Astrocyte of the cerebellum (primary cell): Measurements from ENCODE around the gene SLC9A8.
A peak's percentile ranks its signal among the peaks of the same experiment; 100 is the strongest.

ENCODE experiments used
- DNase-seq: peaks from one replicate; pipeline ENCODE4 v3.0.0-alpha.2; 2011; ENCODE audit warnings: low read depth
- H3K4me3 ChIP-seq: 2 replicates; pipeline ENCODE4 v1.5.1; 2011; ENCODE audit warnings: mild to moderate bottlenecking, low read depth, low read length, moderate library complexity
- in situ Hi-C: cut with HindIII; loops from 2 replicates; pipeline ENCODE4 v1.10.0; 2017; ENCODE audit warnings: low sequenced_read_pairs
- TF ChIP-seq, protein P1 (sequence below): IDR thresholded peaks from 2 replicates; pipeline ENCODE4 v1.5.1; 2012; ENCODE audit warnings: low read length, low read depth, moderate library complexity, mild to moderate bottlenecking; ENCODE audit errors: missing control alignments

Gene SLC9A8

DNA sequence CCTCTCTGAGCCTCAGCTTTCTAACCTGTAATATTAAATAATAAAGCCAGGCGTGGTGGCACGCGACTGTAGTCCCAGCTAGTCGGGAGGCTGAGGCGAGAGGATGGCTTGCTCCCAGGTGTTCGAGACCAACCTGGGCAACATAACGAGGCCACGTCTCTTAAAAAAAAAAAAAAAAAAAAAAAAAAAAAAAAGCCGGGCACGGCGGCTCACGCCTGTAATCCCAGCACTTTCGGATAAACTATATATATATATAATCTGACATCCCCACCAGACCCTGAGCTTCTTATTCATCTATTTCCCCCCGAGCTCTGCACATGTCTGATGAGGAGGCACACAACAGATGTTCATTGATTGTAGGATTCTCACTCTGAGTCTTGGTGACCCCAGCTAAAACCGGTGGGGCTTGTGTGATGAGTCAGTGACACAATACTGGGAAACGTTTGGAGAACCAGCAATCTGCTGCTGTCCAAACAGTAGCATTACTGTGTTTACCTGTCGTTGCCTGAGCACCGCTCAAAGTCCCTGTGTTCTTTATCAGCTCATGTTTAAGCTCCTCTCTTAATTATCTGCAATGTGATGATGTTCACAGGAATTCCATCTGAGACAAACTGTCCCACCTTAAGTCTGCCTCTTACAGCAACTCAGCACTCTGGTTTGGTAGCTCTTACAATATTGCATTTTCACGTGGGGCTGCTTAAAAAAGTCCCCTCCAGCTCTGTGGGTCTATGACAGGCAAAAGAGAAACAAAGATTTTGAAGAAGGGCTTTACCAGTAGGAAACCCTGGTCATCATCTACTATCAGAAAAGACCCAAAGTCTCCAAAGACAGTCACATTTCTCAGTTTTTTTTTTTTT, 103.7 kb downstream of the SLC9A8 start:
- in situ Hi-C loops = no loop called here
- TF ChIP-seq, protein P1, sequence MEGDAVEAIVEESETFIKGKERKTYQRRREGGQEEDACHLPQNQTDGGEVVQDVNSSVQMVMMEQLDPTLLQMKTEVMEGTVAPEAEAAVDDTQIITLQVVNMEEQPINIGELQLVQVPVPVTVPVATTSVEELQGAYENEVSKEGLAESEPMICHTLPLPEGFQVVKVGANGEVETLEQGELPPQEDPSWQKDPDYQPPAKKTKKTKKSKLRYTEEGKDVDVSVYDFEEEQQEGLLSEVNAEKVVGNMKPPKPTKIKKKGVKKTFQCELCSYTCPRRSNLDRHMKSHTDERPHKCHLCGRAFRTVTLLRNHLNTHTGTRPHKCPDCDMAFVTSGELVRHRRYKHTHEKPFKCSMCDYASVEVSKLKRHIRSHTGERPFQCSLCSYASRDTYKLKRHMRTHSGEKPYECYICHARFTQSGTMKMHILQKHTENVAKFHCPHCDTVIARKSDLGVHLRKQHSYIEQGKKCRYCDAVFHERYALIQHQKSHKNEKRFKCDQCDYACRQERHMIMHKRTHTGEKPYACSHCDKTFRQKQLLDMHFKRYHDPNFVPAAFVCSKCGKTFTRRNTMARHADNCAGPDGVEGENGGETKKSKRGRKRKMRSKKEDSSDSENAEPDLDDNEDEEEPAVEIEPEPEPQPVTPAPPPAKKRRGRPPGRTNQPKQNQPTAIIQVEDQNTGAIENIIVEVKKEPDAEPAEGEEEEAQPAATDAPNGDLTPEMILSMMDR = no peak
- H3K4me3 ChIP-seq = peak overlapping the region; percentile 95
- no peak for DNase-seq

DNA sequence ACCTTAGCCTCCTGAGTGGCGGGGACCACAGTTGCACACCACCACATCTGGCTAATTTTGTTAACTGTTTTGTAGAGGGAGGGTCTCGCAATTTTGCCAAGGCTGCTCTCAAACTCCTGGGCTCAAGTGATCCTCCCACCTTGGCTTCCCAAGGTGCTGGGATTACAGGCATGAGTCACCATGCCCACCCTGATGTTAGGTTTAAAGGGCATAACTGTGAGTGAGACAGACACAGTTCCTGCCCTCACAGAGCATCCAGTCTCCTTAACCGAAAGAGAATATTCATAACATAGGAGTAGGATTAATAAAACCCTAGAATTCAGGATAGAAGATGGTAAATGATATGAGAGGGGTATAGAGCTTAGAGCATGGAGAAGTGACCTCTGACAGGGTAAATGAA, 105.8 kb downstream of the SLC9A8 start:
- no peak overlapping the region for H3K4me3 ChIP-seq
- in situ Hi-C loops = no loop called here
- TF ChIP-seq, protein P1 = no peak
- DNase-seq = no peak

DNA sequence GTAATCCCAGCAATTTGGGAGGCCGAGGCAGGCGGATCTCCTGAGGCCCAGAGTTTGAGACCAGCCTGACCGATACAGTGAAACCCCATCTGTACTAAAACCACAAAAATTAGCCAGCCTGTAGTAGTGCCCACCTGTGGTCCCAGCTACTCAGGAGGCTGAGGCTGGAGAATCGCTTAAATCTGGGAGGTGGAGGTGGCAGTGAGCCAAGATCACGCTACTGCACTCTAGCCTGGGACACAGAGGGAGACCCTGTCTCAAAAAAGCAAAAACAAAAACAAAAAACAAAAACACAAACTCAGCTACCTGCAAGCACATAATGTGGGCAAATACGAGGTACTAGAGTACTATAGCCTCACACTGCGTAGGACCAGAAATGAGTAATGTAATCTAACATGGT, 106.4 kb downstream of the SLC9A8 start:
- no peak for DNase-seq
- H3K4me3 ChIP-seq = no peak overlapping the region
- TF ChIP-seq, protein P1 = no peak
- in situ Hi-C loops = no loop called here

DNA sequence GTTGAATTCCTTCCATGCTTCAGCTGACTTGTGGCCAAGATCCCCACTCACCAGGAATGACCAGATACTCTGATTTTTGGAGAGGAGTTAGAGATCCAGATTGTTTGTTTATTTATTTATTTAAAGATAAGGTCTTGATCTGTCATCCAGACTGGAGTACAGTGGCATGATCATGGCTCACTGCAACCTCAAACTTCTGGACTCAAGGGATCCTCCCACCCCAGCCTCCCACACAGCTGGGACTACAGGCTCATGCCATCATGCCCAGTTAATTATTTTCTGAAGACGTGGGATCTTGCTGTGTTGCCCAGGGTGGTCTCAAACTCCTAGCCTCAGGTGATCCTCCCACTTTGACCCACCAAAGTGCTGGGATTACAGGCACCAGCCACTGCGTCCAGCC, 106.8 kb downstream of the SLC9A8 start:
- no peak overlapping the region for H3K4me3 ChIP-seq
- DNase-seq = no peak
- TF ChIP-seq, protein P1 = no peak
- in situ Hi-C loops = no loop called here

DNA sequence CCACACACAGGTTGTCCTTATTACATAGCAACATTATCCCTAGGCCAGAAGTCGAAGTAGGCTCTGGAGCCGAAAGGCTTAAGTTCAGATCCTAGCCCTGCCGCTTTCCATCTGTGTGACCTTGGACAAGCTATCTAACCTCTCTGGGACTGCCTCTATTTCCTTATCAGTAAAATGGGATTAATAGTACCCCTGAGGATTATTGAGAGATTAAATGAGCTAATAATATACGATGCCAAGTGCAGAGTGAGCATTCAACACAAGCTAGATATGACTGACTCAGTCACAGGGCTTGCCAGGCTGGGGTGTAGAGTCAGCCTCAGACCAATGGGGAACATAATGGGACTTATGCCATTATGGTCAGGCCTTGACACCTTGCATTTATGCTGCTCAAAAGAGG, 111.6 kb downstream of the SLC9A8 start:
- TF ChIP-seq, protein P1 = no peak
- in situ Hi-C loops = no loop called here
- DNase-seq = no peak
- H3K4me3 ChIP-seq = no peak overlapping the region

DNA sequence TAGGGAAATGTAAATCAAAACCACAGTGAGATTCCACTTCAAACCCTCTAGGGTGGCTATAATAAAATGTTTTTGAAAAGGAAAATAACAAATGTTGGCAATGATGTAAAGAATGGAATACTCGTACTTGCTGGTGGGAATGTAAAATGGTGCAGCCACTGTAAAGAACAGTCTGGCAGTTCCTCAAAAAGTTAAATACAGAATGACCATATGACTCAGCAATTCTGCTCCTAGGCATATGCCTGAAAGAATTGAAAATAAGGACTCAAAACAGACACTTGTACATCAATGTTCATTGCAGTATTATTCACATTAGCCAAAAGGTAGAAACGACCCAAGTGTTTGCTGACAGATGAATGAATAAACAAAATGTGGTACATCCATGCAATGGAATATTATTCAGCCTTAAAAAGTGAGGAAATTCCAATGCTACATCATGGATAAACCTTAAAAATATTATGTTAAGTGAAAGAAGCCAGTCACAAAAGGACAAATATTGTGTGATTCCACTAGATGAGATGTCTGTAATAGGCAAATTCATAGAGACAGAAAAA, 113.3 kb downstream of the SLC9A8 start:
- H3K4me3 ChIP-seq = no peak overlapping the region
- TF ChIP-seq, protein P1 = no peak
- DNase-seq = no peak
- in situ Hi-C loops = no loop called here
